AG08396 (cell line): ENCODE data around the gene CPEB2.

ENCODE experiments used
- DNase-seq: peaks from one replicate; pipeline ENCODE4 v3.0.0; 2012; ENCODE audit warnings: low spot score, mixed read lengths

CPEB2 gene

GRCh38 chr4:15010038-15010585 lies 7.8 kb downstream of the CPEB2 start:
- no peak for DNase-seq

- DNase-seq = no peak
These were observed 8.9 kb downstream of the CPEB2 start for GRCh38 chr4:15011166-15011565.

GRCh38 chr4:15012017-15012788 lies 9.9 kb downstream of the CPEB2 start:
- DNase-seq = no peak

GRCh38 chr4:15013585-15013984 lies 11.3 kb downstream of the CPEB2 start:
- no peak for DNase-seq

- no peak for DNase-seq
These were observed 12.9 kb downstream of the CPEB2 start for GRCh38 chr4:15015170-15015569.

GRCh38 chr4:15018361-15018760 lies 16.1 kb downstream of the CPEB2 start:
- DNase-seq = no peak

GRCh38 chr4:15020502-15021286 lies 18.4 kb downstream of the CPEB2 start:
- no peak for DNase-seq

- DNase-seq = no peak
These were observed 19.0 kb downstream of the CPEB2 start for GRCh38 chr4:15021311-15021710.

- no peak for DNase-seq
These were observed 19.7 kb downstream of the CPEB2 start for GRCh38 chr4:15021946-15022345.

GRCh38 chr4:15024386-15024785 lies 22.1 kb downstream of the CPEB2 start:
- DNase-seq = no peak

- DNase-seq = no peak
These were observed 23.4 kb downstream of the CPEB2 start for GRCh38 chr4:15025693-15026092.

- no peak for DNase-seq
These were observed 25.7 kb downstream of the CPEB2 start for GRCh38 chr4:15027921-15028435.

GRCh38 chr4:15031197-15031596 lies 28.9 kb downstream of the CPEB2 start:
- no peak for DNase-seq

- DNase-seq = no peak
These were observed 29.9 kb downstream of the CPEB2 start for GRCh38 chr4:15031993-15032675.

GRCh38 chr4:15034071-15034764 lies 31.9 kb downstream of the CPEB2 start:
- DNase-seq = no peak

- DNase-seq = no peak
These were observed 32.9 kb downstream of the CPEB2 start for GRCh38 chr4:15035159-15035558.

GRCh38 chr4:15037923-15038541 lies 35.8 kb downstream of the CPEB2 start:
- DNase-seq = no peak

- no peak for DNase-seq
These were observed 38.7 kb downstream of the CPEB2 start for GRCh38 chr4:15040916-15041463.

- no peak for DNase-seq
These were observed 40.4 kb downstream of the CPEB2 start for GRCh38 chr4:15042529-15043167.

GRCh38 chr4:15043226-15043625 lies 40.9 kb downstream of the CPEB2 start:
- DNase-seq = no peak
